ENCODE measurements around the gene TNFRSF1B.

DNA sequence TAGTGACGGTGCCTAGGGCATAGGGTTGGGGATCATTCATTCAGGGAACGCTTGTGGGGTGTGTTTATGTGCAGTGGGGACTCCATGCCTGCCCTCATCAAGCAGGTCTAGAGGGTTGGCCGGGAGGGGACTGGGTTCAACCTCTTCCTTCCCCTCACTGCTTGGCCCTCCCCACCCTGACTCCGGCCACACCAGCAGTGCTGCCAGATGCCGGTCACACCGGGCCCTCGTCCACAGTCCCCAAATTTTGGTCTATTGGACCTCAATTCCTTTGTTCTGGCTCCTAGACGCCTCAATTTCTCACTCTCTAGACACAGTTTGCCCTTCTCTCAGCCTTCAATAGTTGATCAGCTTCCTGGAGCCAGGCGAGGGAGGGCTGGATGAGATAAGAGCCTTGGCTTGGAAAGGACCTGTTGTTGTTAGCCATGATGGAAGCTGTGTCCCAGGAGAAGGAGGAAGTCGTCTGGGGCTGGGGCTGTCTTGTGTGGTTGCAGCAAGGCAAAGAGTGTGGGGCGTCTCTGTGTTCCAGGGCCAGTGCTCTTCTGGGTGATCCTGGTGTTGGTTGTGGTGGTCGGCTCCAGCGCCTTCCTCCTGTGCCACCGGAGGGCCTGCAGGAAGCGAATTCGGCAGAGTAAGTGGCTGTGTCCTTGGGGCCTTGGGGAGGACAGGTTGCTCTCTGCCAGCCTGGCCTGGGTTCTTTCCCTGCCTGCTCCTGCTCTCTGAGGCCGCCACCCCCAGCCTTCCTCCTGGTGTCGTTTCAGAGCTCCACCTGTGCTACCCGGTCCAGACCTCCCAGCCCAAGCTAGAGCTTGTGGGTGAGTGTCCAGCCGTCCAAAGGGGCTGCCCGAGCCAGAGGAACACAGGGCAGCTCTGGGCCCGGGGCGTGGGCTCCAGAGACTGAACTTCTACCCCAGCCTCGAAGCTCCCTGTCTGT is 41.1 kb upstream of the TNFRSF1B start:
- TF ChIP-seq, protein P1, sequence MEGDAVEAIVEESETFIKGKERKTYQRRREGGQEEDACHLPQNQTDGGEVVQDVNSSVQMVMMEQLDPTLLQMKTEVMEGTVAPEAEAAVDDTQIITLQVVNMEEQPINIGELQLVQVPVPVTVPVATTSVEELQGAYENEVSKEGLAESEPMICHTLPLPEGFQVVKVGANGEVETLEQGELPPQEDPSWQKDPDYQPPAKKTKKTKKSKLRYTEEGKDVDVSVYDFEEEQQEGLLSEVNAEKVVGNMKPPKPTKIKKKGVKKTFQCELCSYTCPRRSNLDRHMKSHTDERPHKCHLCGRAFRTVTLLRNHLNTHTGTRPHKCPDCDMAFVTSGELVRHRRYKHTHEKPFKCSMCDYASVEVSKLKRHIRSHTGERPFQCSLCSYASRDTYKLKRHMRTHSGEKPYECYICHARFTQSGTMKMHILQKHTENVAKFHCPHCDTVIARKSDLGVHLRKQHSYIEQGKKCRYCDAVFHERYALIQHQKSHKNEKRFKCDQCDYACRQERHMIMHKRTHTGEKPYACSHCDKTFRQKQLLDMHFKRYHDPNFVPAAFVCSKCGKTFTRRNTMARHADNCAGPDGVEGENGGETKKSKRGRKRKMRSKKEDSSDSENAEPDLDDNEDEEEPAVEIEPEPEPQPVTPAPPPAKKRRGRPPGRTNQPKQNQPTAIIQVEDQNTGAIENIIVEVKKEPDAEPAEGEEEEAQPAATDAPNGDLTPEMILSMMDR (conservative IDR thresholded peaks at IDR 0.05 in 1 of 2, IDR thresholded peaks at IDR 0.05 in 1 of 2; ENCODE audit: extremely low read depth in 1 of 2, insufficient read depth in 1 of 2, low read depth in 1 of 2, low read length in 2 of 2): no peak
- TF ChIP-seq EZH2 (IDR thresholded peaks at IDR 0.05; ENCODE audit: borderline replicate concordance, low read length): no peak
